NCI-H2171 (cell line): ENCODE results near the gene TOR4A.
"Not testable (repeated sequence)": the region's sequence is repeated elsewhere in the genome, so short reads cannot be mapped to it uniquely, and the experiment has no call there.

Experiments used
- DNase-seq: peaks from one replicate; lab custom pipeline; 2025; lab: John Stamatoyannopoulos, UW

The TOR4A gene

GRCh38 chr9:137237759-137238726 is 39.5 kb upstream of the TOR4A start:
- DNase-seq, result no peak

DNA sequence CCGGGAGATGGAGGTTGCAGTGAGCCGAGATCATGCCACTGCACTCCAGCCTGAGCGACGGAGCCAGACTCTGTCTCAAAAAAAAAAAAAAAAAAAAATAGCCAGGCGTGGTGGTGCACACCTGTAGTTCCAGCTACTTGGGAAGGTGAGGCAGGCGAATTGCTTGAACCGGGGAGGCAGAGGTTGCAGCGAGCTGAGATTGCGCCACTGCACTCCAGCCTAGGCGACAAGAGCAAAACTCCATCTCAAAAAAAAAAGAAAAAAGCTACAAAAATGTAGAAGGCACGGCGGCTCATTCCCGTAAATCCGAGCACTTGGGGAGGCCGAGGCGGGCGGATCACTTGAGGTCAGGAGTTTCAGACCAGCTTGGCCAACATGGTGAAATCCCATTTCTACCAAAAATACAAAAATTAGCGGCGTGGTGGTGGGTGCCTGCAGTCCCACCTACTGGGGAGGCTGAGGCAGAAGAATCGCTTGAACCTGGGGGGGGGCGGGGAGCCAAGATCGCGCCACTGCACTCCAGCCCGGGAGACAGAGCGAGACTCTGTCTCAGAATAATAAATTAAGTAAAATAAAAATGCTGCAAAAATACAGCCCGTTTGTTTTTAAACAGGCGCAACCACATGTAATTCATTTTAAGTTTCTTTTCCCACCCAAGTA is 37.9 kb upstream of the TOR4A start:
- not testable (repeated sequence) for DNase-seq

DNA sequence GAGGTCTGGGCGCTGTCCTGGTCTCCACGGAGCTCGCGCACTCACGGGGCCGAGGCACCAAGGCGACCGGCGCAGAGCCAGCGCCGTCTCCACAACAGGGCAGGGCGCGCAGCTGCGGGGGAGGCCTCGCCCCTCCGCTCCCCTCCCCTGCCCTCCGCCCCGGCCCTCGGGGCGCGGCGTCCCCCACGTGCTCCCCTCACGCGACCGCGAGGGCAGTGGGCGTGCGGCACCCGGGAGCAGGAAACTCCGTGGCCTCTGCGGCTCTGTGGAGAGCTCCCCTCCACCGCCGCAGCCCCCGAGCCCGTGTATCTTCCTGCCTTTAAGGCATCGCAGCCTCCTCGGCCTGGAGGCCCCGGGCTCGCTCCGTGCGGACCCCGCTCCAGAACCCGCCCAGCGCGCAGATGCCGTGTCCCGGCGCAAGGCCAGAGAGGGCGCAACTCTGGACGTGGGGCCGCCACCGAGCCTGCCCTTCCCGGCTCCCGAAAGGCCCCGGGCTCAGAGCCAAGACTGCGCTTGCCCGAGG is 37.1 kb upstream of the TOR4A start:
- DNase-seq, result peak; percentile 85

GRCh38 chr9:137240841-137241489 is 36.6 kb upstream of the TOR4A start, which contains the start of gene TUBB4B:
Gene TUBB4B, plus strand, starts transcription at chr9:137241287. Its CDS starts 74 bp downstream, at chr9:137241361.
- DNase-seq, result peak; percentile 100

- DNase-seq, result no peak
Measured at GRCh38 chr9:137241490-137242268, 35.8 kb upstream of the TOR4A start.

DNA sequence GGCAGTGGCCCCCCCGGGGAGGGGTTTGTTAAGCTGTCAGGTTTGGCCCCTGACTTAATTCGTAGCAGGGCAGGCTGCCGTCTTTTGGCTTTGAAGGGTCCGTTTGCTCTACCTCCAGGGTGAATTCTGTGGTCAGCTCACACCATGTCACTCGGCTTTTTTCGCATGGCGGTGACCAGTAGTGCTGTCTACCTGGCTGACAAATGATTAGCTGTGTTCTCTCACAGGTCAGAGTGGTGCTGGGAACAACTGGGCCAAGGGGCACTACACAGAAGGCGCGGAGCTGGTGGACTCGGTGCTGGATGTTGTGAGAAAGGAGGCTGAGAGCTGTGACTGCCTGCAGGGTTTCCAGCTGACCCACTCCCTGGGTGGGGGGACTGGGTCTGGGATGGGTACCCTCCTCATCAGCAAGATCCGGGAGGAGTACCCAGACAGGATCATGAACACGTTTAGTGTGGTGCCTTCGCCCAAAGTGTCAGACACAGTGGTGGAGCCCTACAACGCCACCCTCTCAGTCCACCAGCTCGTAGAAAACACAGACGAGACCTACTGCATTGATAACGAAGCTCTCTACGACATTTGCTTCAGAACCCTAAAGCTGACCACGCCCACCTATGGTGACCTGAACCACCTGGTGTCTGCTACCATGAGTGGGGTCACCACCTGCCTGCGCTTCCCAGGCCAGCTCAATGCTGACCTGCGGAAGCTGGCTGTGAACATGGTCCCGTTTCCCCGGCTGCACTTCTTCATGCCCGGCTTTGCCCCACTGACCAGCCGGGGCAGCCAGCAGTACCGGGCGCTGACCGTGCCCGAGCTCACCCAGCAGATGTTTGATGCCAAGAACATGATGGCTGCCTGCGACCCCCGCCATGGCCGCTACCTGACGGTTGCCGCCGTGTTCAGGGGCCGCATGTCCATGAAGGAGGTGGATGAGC is 35.0 kb upstream of the TOR4A start:
- no peak for DNase-seq

GRCh38 chr9:137243266-137243625 is 34.3 kb upstream of the TOR4A start:
- DNase-seq, result not testable (repeated sequence)

GRCh38 chr9:137243626-137244485 is 33.7 kb upstream of the TOR4A start:
- DNase-seq, result no peak

GRCh38 chr9:137244486-137245449 is 32.8 kb upstream of the TOR4A start:
- peak; percentile 42 for DNase-seq

GRCh38 chr9:137245450-137246421 is 31.8 kb upstream of the TOR4A start:
- peak; percentile 84 for DNase-seq

DNA sequence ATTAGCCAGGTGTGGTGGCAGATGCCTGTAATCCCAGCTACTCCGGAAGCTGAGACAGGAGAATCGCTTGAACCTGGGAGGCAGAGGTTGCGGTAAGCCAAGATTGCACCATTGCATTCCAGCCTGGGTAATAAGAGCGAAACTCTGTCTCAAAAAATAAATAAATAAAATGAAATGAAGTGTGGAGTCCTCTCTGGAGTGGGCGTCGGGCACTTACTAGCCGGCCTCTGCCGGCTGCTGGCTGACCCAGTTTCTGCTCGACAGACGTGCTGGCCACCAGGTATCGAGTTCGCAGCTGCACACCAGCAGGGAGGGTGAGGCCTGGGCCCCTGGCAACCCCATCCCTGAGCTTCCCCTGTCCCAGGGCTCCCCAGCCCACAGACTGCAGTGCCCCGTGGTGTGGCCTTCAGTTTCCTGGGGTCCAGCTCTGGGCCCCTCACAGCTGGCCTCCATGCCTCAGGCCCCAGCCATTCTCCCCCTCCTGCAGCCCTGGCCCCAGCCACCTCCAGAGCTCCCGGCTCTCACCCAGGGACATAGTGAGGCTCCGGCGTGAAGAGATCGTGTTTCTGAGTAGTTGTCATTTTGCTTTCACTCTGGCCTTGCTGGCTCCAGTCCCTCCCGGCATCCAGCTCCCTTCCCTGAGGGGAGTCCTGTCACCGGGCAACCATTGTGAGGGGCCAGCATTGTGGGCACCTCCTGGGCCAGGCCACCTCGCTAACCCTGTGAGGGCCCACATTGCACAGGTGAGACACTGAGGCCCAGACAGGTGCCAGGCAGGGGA is 30.2 kb upstream of the TOR4A start:
- no peak for DNase-seq

GRCh38 chr9:137247916-137248175 is 29.7 kb upstream of the TOR4A start:
- DNase-seq, result no peak

DNA sequence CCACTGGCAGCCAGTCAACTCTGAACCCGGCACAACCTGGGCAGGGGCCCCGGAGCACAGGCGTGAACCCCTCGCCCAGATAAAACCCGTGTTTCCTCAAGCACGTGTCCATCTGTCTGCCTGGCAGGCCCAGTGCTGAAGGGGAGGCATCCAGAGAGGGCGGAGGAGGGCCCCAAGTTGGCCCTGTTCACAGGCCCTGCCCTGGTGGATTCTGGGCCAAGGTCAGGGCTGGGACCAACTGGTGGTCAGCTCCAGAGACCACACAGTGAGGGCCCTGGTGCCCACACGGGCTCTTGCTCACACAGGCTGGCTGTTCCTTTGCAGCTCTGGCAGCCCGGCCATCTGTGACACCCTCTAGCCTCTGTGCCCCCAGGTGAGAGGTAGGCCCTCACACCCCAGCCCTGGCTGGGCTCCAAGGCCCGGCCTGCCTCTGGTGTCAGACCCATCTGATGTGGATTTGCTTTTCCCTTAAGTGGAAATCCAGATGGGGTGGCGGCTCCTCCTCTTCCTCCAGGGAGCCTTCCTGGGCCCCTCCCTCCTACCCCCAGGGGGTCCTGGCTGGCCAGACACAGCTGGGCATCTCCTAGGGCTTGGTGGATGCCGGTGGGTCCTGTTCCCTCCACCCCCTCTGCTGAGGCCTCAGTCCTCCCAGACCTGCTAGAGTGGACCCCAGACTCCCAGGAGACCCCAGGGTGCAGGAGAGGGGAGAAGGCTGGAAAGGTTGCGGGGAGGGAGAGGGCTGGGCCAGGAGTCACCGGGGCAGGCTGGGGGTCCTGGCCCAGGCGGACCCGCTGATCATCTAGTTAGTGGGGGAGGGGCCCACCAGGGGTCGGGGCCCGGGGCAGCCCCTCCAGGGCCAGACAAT is 27.0 kb upstream of the TOR4A start:
- no peak for DNase-seq

- no peak for DNase-seq
Measured at GRCh38 chr9:137251194-137251461, 26.4 kb upstream of the TOR4A start, which contains the start of gene STPG3. Gene STPG3, plus strand, starts transcription at chr9:137251286. Its CDS starts 1 bp downstream, at chr9:137251287.

GRCh38 chr9:137251490-137252268 is 25.8 kb upstream of the TOR4A start:
- no peak for DNase-seq
